Neuronal stem cell (in vitro differentiated cells): Measurements from ENCODE around the gene TGIF2.

Source experiments
- DNase-seq: peaks from one replicate; pipeline ENCODE4 v3.0.0-alpha.2; 2013; ENCODE audit warnings: low spot score
- H2AFZ ChIP-seq: one replicate; pipeline ENCODE4 v1.6.1; 2013; ENCODE audit warnings: mild to moderate bottlenecking, low read length, inconsistent platforms
- H2AK5ac ChIP-seq: 2 replicates; pipeline ENCODE4 v1.6.1; 2013; ENCODE audit warnings: low read depth, mild to moderate bottlenecking, inconsistent platforms, low read length, moderate library complexity, mixed read lengths
- H2BK120ac ChIP-seq: 2 replicates; pipeline ENCODE4 v1.6.1; 2013; ENCODE audit warnings: low read depth, mild to moderate bottlenecking, inconsistent platforms, low read length, moderate library complexity, mixed read lengths
- H2BK12ac ChIP-seq: one replicate; pipeline ENCODE4 v1.6.1; 2013; ENCODE audit warnings: low read length, inconsistent platforms
- H2BK15ac ChIP-seq: 2 replicates; pipeline ENCODE4 v1.6.1; 2013; ENCODE audit warnings: mild to moderate bottlenecking, low read length, inconsistent platforms, mixed read lengths
- H2BK5ac ChIP-seq: one replicate; pipeline ENCODE4 v1.6.1; 2013; ENCODE audit warnings: inconsistent platforms, mild to moderate bottlenecking, low read length, moderate library complexity
- H3K14ac ChIP-seq: one replicate; pipeline ENCODE4 v1.6.1; 2013; ENCODE audit warnings: low read length, inconsistent platforms
- H3K18ac ChIP-seq: 2 replicates; pipeline ENCODE4 v1.6.1; 2013; ENCODE audit warnings: low read length, inconsistent platforms
- H3K23ac ChIP-seq: 2 replicates; pipeline ENCODE4 v1.6.1; 2013; ENCODE audit warnings: low read depth, mild to moderate bottlenecking, mixed read lengths, low read length, inconsistent platforms; ENCODE audit not compliant: poor library complexity
- H3K27ac ChIP-seq: replicated peaks from 3 replicates; pipeline ENCODE4 v1.5.1; 2013; ENCODE audit warnings: low read length, inconsistent platforms
- H3K27me3 ChIP-seq, 3 experiments: 2 replicates each; pipeline ENCODE4 v1.6.1; 2013; ENCODE audit warnings: low read length in 3 of 3, mild to moderate bottlenecking in 2 of 3, inconsistent platforms in 1 of 3, low read depth in 1 of 3, mixed read lengths in 1 of 3, moderate library complexity in 1 of 3; ENCODE audit not compliant: control insufficient read depth in 3 of 3, insufficient read depth in 3 of 3
- H3K36me3 ChIP-seq, 2 donors: replicated peaks in 1 of 2; 2 replicates each; pipeline ENCODE4 v1.6.1; 2013; ENCODE audit warnings: low read length in 2 of 2; ENCODE audit not compliant: control insufficient read depth in 2 of 2, insufficient read depth in 2 of 2
- H3K4ac ChIP-seq: 2 replicates; pipeline ENCODE4 v1.6.1; 2013; ENCODE audit warnings: inconsistent platforms, mild to moderate bottlenecking, low read length, moderate library complexity
- H3K4me1 ChIP-seq, 2 donors: 1 replicate in 1 of 2; 2 replicates in 1 of 2; pipeline ENCODE4 v1.6.1; 2013; ENCODE audit warnings: low read length in 2 of 2, low read depth in 1 of 2; ENCODE audit not compliant: control insufficient read depth in 2 of 2, insufficient read depth in 1 of 2
- H3K4me2 ChIP-seq: one replicate; pipeline ENCODE4 v1.6.1; 2013; ENCODE audit warnings: mild to moderate bottlenecking, low read length, inconsistent platforms; ENCODE audit not compliant: insufficient read depth, poor library complexity, severe bottlenecking
- H3K4me3 ChIP-seq, 2 donors: 2 replicates each; pipeline ENCODE4 v1.5.1; 2013; ENCODE audit warnings: low read length in 2 of 2, mild to moderate bottlenecking in 2 of 2, inconsistent platforms in 1 of 2, moderate library complexity in 1 of 2
- H3K79me1 ChIP-seq: one replicate; pipeline ENCODE4 v1.6.1; 2013; ENCODE audit warnings: low read depth, mild to moderate bottlenecking, inconsistent platforms, low read length, moderate library complexity
- H3K9ac ChIP-seq: one replicate; pipeline ENCODE4 v1.6.1; 2013; ENCODE audit warnings: mild to moderate bottlenecking, low read depth, low read length, inconsistent platforms; ENCODE audit not compliant: poor library complexity
- H3K9me3 ChIP-seq, 2 donors: replicated peaks in 1 of 2; 2 replicates each; pipeline versions ENCODE3 to v1.6.1; 2013; ENCODE audit warnings: low read length in 2 of 2, mild to moderate bottlenecking in 2 of 2, inconsistent platforms in 1 of 2, low read depth in 1 of 2, mixed read lengths in 1 of 2, moderate library complexity in 1 of 2; ENCODE audit not compliant: control insufficient read depth in 2 of 2, insufficient read depth in 1 of 2
- H4K8ac ChIP-seq: one replicate; pipeline ENCODE4 v1.6.1; 2013; ENCODE audit warnings: low read depth, mild to moderate bottlenecking, inconsistent platforms, low read length, moderate library complexity
- H4K91ac ChIP-seq: one replicate; pipeline ENCODE4 v1.6.1; 2013; ENCODE audit warnings: low read length, low read depth, mild to moderate bottlenecking, inconsistent platforms; ENCODE audit not compliant: poor library complexity
- WGBS, 2 donors: extraction: QIAGEN DNeasy Blood & Tissue Kit; methylation state at CpG; one replicate each; pipeline ENCODE4 v1.1.7; 2013; ENCODE audit warnings: missing lambda C conversion rate in 2 of 2, mixed read lengths in 1 of 2; ENCODE audit not compliant: insufficient read length in 2 of 2, insufficient replicate concordance in 1 of 2; ENCODE audit errors: extremely low coverage in 2 of 2; 5-methylcytosine and 5-hydroxymethylcytosine counted together

Gene TGIF2

DNA sequence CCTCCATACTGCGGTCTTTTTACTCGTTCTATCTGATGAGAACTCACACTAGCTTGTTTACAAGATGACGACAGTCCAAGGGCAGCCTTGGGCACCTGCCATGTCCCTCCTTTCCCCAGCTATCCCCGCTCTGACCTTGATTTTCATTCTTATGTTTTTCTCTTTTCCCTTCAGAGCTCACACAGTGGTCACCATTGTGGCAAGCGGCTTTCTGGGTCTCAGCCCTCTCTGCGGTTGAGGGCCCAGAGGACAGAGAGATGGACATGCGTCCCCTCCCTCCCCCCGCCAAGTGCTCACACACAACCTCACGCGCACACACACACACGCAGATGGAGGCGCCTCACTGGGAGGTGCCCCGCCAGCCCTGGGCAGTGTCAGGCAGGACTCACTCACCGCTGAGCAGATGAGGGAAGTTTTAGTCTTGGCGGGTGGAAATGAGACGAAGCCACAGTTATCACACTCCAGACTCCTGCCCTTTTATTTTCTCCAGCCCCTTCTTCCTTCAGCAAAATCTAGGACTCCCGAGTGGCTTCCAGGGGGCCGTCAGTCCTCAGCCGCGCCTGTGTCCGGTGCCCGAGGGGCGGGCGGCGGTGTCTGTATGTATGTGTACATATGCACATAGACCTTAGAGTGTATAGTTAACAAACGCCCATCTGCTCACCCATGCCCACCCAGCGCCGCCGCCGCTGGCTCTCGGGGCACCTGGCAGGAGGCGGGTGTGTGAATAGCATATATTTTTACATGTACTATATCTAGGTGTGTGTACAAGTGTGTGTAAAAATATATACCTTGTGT lies 45.9 kb upstream of the TGIF2 start:
- Histone ChIP-seq H3K14ac (no peak overlapping the region), H3K27me3 (no peaks in the 10 kb centered on the region), H2BK12ac (no peak overlapping the region), H3K4me3 (no peak overlapping the region), H4K91ac (no peak overlapping the region), H3K9ac (no peak overlapping the region), H3K36me3 (peaks cover 42 to 77% of the 10 kb centered on the region in 2 donors), H3K4me2 (no peak overlapping the region), H3K18ac (no peak overlapping the region), H2BK120ac (no peak overlapping the region), H4K8ac (no peak overlapping the region), H2AFZ (no peak overlapping the region), H2BK5ac (peak overlapping the region; percentile 26), H3K4ac (no peak overlapping the region), H3K27ac (no peak overlapping the region), H2BK15ac (no peak overlapping the region), H3K4me1 (no peaks in the 10 kb centered on the region), H3K79me1 (peaks cover 5% of the 10 kb centered on the region), H3K23ac (no peak overlapping the region), H3K9me3 (no peaks in the 10 kb centered on the region), H2AK5ac (no peak overlapping the region)
- DNase-seq, result no peak
- WGBS, 2 donors, result no CpG with 5 or more reads among the region's 32 CpGs

GRCh38 chr20:36528176-36528874 lies 45.1 kb upstream of the TGIF2 start:
- Histone ChIP-seq H2BK5ac (no peak overlapping the region), H2BK120ac (no peak overlapping the region), H2BK15ac (no peak overlapping the region), H3K27ac (no peak overlapping the region), H3K4me3 (no peak overlapping the region), H3K4me1 (no peaks in the 10 kb centered on the region), H3K9ac (no peak overlapping the region), H3K79me1 (peaks cover 1% of the 10 kb centered on the region), H3K9me3 (no peaks in the 10 kb centered on the region), H3K4me2 (no peak overlapping the region), H3K23ac (no peak overlapping the region), H3K36me3 (peaks cover 38 to 69% of the 10 kb centered on the region in 2 donors), H4K8ac (no peak overlapping the region), H2AK5ac (no peak overlapping the region), H4K91ac (no peak overlapping the region), H2AFZ (no peak overlapping the region), H3K18ac (no peak overlapping the region), H3K14ac (no peak overlapping the region), H3K4ac (no peak overlapping the region), H2BK12ac (no peak overlapping the region), H3K27me3 (no peaks in the 10 kb centered on the region)
- WGBS, 2 donors, result no CpG with 5 or more reads among the region's 18 CpGs
- no peak for DNase-seq

DNA sequence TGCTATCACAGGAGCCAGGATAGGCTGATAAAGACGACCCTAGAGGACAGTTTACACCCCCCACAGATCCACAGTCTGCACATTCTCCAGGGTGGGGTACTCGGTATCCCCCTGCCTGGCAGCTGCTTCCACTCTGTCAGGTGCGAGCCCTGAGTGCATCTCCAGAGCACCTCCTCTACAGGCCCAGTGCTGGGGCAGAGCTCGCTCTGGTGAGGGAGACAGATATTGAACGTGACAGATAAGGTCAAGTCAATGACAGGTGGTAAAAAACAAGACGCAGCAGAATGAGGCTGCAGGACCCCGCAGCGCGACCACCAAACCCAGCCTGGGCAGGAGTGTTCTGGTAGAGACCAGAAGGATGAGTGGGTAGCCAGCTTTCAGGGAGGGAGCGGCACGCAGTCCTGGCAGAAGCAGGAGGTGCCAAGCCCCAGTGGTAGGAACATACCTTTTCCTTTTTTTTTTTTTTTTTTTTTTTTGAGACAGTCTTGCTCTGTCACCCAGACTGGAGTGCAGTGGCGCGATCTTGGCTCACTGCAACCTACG lies 44.5 kb upstream of the TGIF2 start:
- Histone ChIP-seq H3K14ac (no peak overlapping the region), H3K9ac (no peak overlapping the region), H3K27ac (no peak overlapping the region), H3K9me3 (no peaks in the 10 kb centered on the region), H4K91ac (no peak overlapping the region), H3K4me1 (no peaks in the 10 kb centered on the region), H4K8ac (no peak overlapping the region), H3K4me2 (no peak overlapping the region), H3K4me3 (peak overlapping the region in 1 of 2 donors; percentile 10), H3K23ac (no peak overlapping the region), H3K36me3 (peaks cover 35 to 63% of the 10 kb centered on the region in 2 donors), H2BK12ac (no peak overlapping the region), H2AFZ (no peak overlapping the region), H3K27me3 (no peaks in the 10 kb centered on the region), H3K18ac (peak overlapping the region; percentile 39), H2AK5ac (no peak overlapping the region), H2BK120ac (no peak overlapping the region), H3K4ac (no peak overlapping the region), H3K79me1 (peaks cover 1% of the 10 kb centered on the region), H2BK5ac (no peak overlapping the region), H2BK15ac (no peak overlapping the region)
- WGBS, 2 donors, result no CpG with 5 or more reads among the region's 14 CpGs
- DNase-seq, result no peak

GRCh38 chr20:36532388-36532787 lies 41.0 kb upstream of the TGIF2 start:
- no CpG with 5 or more reads among the region's 10 CpGs for WGBS, 2 donors
- no peak overlapping the region for H3K23ac ChIP-seq
- H2BK12ac ChIP-seq, result no peak overlapping the region
- peaks cover 1% of the 10 kb centered on the region for H3K79me1 ChIP-seq
- no peak overlapping the region for H3K27ac ChIP-seq
- no peak overlapping the region for H2BK5ac ChIP-seq
- no peak overlapping the region for H4K8ac ChIP-seq
- H2BK15ac ChIP-seq, result no peak overlapping the region
- H3K36me3 ChIP-seq, result peaks cover 12 to 29% of the 10 kb centered on the region in 2 donors
- no peak overlapping the region for H2AFZ ChIP-seq
- no peaks in the 10 kb centered on the region for H3K9me3 ChIP-seq
- H3K18ac ChIP-seq, result no peak overlapping the region
- H4K91ac ChIP-seq, result no peak overlapping the region
- no peaks in the 10 kb centered on the region for H3K27me3 ChIP-seq
- H3K9ac ChIP-seq, result no peak overlapping the region
- H3K4ac ChIP-seq, result no peak overlapping the region
- no peak overlapping the region for H3K4me2 ChIP-seq
- no peak for DNase-seq
- no peak overlapping the region for H3K14ac ChIP-seq
- no peak overlapping the region for H2BK120ac ChIP-seq
- H2AK5ac ChIP-seq, result no peak overlapping the region
- no peak overlapping the region for H3K4me3 ChIP-seq
- no peaks in the 10 kb centered on the region for H3K4me1 ChIP-seq
